HepG2 (cell line): ENCODE measurements around the gene CNRIP1. TPM values are rescaled to one million over a fixed set of nuclear protein-coding genes. Genes with fewer than 3 reads are reported as not detected.

ENCODE experiments used
- ATAC-seq: fragments of 200-7000 bp; cut with Tn5 transposase; 3 replicates; pipeline ENCODE4 v1.9.1; 2020; ENCODE audit warnings: mild to moderate bottlenecking, moderate library complexity
- BruUV-seq: library from RNA; stranded (reverse); fragments of 400-500 nt; replicated peaks from 2 replicates; lab custom pipeline; 2021; lab: Mats Ljungman, UMichigan
- CTCF ChIA-PET: fragments of 300-600 bp; formaldehyde crosslinking; extraction: SDS; loops from one replicate; lab custom pipeline; 2021; ENCODE audit warnings: low total read pairs, inconsistent platforms, low intra/inter-chr PET ratio; lab: Yijun Ruan, JAX
- POLR2A ChIA-PET: fragments of 350-600 bp; sonication (Branson Sonifier 250); formaldehyde crosslinking; loops from one replicate; lab custom pipeline; 2020; ENCODE audit warnings: antibody characterized with exemption, inconsistent platforms; lab: Yijun Ruan, JAX
- DNase-seq: peaks from one replicate; pipeline ENCODE4 v3.0.0-alpha.2; 2015; ENCODE audit warnings: low spot score
- FAIRE-seq: peaks from 3 replicates; lab custom pipeline; 2011; peaks lifted over from hg19 to GRCh38; lab: Jason Lieb, UNC
- H2AFZ ChIP-seq: one replicate; pipeline ENCODE4 v1.6.1; 2011; ENCODE audit warnings: low read length, inconsistent platforms
- H3K27ac ChIP-seq: fragments of 300-600 bp; 3 replicates; pipeline ENCODE4 v1.8.0; 2011; ENCODE audit warnings: mixed run types, mild to moderate bottlenecking, mixed read lengths, low read length, inconsistent platforms; ENCODE audit not compliant: insufficient read depth; ENCODE audit errors: extremely low read length
- H3K27me3 ChIP-seq, 2 experiments: fragments of 200-600 bp in 1 of 2; 2 replicates in 1 of 2; 3 replicates in 1 of 2; pipeline versions ENCODE4 v1.6.0 to v1.8.0; 2011; ENCODE audit warnings: low read length in 2 of 2, mild to moderate bottlenecking in 2 of 2, moderate library complexity in 2 of 2, inconsistent platforms in 1 of 2; ENCODE audit not compliant: insufficient read depth in 2 of 2, control insufficient read depth in 1 of 2
- H3K36me3 ChIP-seq, 2 experiments: fragments of 200-600 bp in 1 of 2; replicated peaks in 1 of 2; 2 replicates in 1 of 2; 3 replicates in 1 of 2; pipeline versions ENCODE4 v1.5.1 to v1.8.0; 2011; ENCODE audit warnings: low read length in 2 of 2, inconsistent platforms in 1 of 2; ENCODE audit not compliant: insufficient read depth in 2 of 2, control insufficient read depth in 1 of 2
- H3K4me1 ChIP-seq: 2 replicates; pipeline ENCODE4 v1.5.1; 2012; ENCODE audit warnings: low read length, inconsistent platforms; ENCODE audit not compliant: insufficient read depth
- H3K4me2 ChIP-seq: 2 replicates; pipeline ENCODE4 v1.6.0; 2011; ENCODE audit warnings: low read depth, low read length, inconsistent platforms
- H3K4me3 ChIP-seq, 3 experiments: fragments of 200-600 bp in 1 of 3; sonication (generic), shearing (Covaris generic) in 1 of 3; replicated peaks in 1 of 3; 2 replicates each; pipeline ENCODE4 v1.5.1; 2011 to 2016; ENCODE audit warnings: low read length in 3 of 3, inconsistent platforms in 2 of 3, low read depth in 2 of 3, mild to moderate bottlenecking in 2 of 3, control low read depth in 1 of 3, mixed read lengths in 1 of 3; ENCODE audit not compliant: insufficient read depth in 1 of 3
- H3K79me2 ChIP-seq: one replicate; pipeline ENCODE4 v1.6.1; 2011; ENCODE audit warnings: low read length, inconsistent platforms; ENCODE audit not compliant: insufficient read depth
- H3K9ac ChIP-seq: 2 replicates; pipeline ENCODE4 v1.6.0; 2011; ENCODE audit warnings: mild to moderate bottlenecking, low read depth, low read length, inconsistent platforms; ENCODE audit not compliant: insufficient read depth
- H3K9me3 ChIP-seq: 2 replicates; pipeline ENCODE4 v1.5.1; 2012; ENCODE audit warnings: mild to moderate bottlenecking, low read length
- H4K20me1 ChIP-seq: 2 replicates; pipeline ENCODE4 v1.6.0; 2011; ENCODE audit warnings: inconsistent platforms, mild to moderate bottlenecking, low read length, moderate library complexity; ENCODE audit not compliant: insufficient read depth
- CREB1 ChIP-seq, 2 experiments: fragments of 450-650 bp in 1 of 2; IDR thresholded peaks; 2 replicates each; pipeline ENCODE4 v1.6.1; 2016 to 2017; ENCODE audit warnings: control low read depth in 1 of 2, mild to moderate bottlenecking in 1 of 2, missing compliant biosample characterization in 1 of 2, missing genetic modification characterization in 1 of 2
- ETV5 ChIP-seq: IDR thresholded peaks from 2 replicates; pipeline ENCODE4 v1.6.1; 2018; ENCODE audit warnings: missing biosample characterization, missing genetic modification reagents, inconsistent platforms, borderline replicate concordance
- FOXK2 ChIP-seq: fragments of 450-650 bp; IDR thresholded peaks from 2 replicates; pipeline ENCODE4 v1.6.1; 2016
- HDAC6 ChIP-seq: fragments of 200-600 bp; sonication (generic); IDR thresholded peaks from 2 replicates; pipeline ENCODE4 v1.7.0; 2017; ENCODE audit warnings: mild to moderate bottlenecking, antibody characterized with exemption, low read length, low read depth
- MBD4 ChIP-seq: IDR thresholded peaks from 2 replicates; pipeline ENCODE4 v1.6.1; 2012; ENCODE audit warnings: low read length, inconsistent platforms, borderline replicate concordance
- SNAPC4 ChIP-seq: sonication (generic); formaldehyde crosslinking; IDR thresholded peaks from 2 replicates; pipeline ENCODE4 v1.4.0; 2020; ENCODE audit warnings: mild to moderate bottlenecking, missing genetic modification reagents
- TP53 ChIP-seq: sonication (generic); formaldehyde crosslinking; conservative IDR thresholded peaks from 2 replicates; pipeline ENCODE4 v1.4.0; 2020; ENCODE audit warnings: missing genetic modification reagents
- TRIM22 ChIP-seq: fragments of 450-650 bp; IDR thresholded peaks from 2 replicates; pipeline ENCODE4 v1.6.1; 2017
- ZBTB39 ChIP-seq: sonication (generic); formaldehyde crosslinking; IDR thresholded peaks from 2 replicates; pipeline ENCODE4 v1.5.0; 2020; ENCODE audit warnings: missing genetic modification reagents
- ZBTB49 ChIP-seq: sonication (generic); formaldehyde crosslinking; IDR thresholded peaks from 2 replicates; pipeline ENCODE4 v1.4.0; 2020; ENCODE audit warnings: missing genetic modification reagents, borderline replicate concordance
- ZNF800 ChIP-seq: sonication (generic); formaldehyde crosslinking; IDR thresholded peaks from 2 replicates; pipeline ENCODE4 v1.4.0; 2020; ENCODE audit warnings: missing genetic modification reagents
- WGBS: methylation state at CpG from one replicate; pipeline ENCODE4 v1.1.6; 2017; ENCODE audit warnings: low lambda C conversion rate; 5-methylcytosine and 5-hydroxymethylcytosine counted together
- in situ Hi-C: cut with HindIII; loops from 2 replicates; pipeline ENCODE4 v1.10.0; 2017; ENCODE audit warnings: low pct_unique_long_range_greater_than_20kb; ENCODE audit not compliant: extremely low pct_ligation_motif_present
- intact Hi-C: fragments of 100-400 bp; cut with micrococcal nuclease; formaldehyde crosslinking; loops from one replicate; pipeline ENCODE4 v1.10.0; 2022; ENCODE audit not compliant: unreplicated experiment
- polyA plus RNA-seq, 8 experiments: library from polyadenylated mRNA; depleted of rRNA in 3 of 8; stranded (reverse) in 7 of 8; unstranded in 1 of 8; fragments of >200 nt; fragmentation: Illumina TruSeq in 4 of 8; extraction: Trizol in 4 of 8; gene quantifications; 2 replicates each; pipeline versions ENCODE4 v1.2.1 to v1.2.3, GENCODE V29; 2011 to 2016; ENCODE audit warnings: low read depth in 4 of 8, missing spikeins in 1 of 8, mixed read lengths in 1 of 8; ENCODE audit not compliant: insufficient read depth in 1 of 8
- total RNA-seq, 5 experiments: library from RNA; depleted of rRNA; stranded (reverse); fragments of >200 nt; fragmentation: Illumina TruSeq; extraction: Trizol; gene quantifications; 2 replicates each; pipeline ENCODE4 v1.2.3, GENCODE V29; 2016; ENCODE audit warnings: low read depth in 1 of 5

CNRIP1 gene
- total and polyA plus RNA-seq, 2 of the 13 experiments (the other 11 are each of a cell fraction or from before 2014, with no cell fraction given) = not detected

DNA sequence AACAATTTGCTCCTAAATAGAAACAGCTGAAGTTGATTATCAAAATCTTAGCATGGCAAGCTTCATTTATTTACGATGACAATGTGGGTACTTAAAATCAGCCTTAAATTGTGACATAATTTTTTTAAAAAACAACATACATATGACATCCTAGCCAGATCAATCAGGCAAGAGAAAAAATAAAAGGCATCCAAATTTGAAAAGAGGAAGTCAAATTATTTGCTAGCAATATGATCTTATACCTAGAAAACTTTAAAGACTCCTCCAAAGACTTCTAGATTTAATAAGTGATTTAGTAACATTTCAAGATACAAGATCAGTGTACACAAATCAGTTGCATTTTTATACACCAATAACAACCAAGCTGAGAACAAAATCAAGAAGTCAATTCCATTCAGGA lies 53.1 kb downstream of the CNRIP1 start:
- Histone ChIP-seq H3K36me3 (no peaks in the 10 kb centered on the region), H3K4me2 (no peak overlapping the region), H3K9me3 (no peaks in the 10 kb centered on the region), H3K79me2 (no peaks in the 10 kb centered on the region), H2AFZ (no peak overlapping the region), H4K20me1 (no peaks in the 10 kb centered on the region), H3K4me3 (no peak overlapping the region), H3K9ac (no peak overlapping the region), H3K27ac (no peak overlapping the region), H3K27me3 (no peaks in the 10 kb centered on the region), H3K4me1 (no peaks in the 10 kb centered on the region)
- ChIA-PET POLR2A (no interaction called here), CTCF (no interaction called here)
- FAIRE-seq (no peak), ATAC-seq (no peak), DNase-seq (no peak)
- in situ Hi-C loops = no loop called here
- WGBS = 38% methylated on average over 1 of the region's 1 CpG
- intact Hi-C loops = no loop called here
- no TSS peak for BruUV-seq
- no peak for TF ChIP-seq ZBTB49 (CRISPR knock-in tag)
- no peak for TF ChIP-seq ZNF800 (CRISPR knock-in tag)
- no peak for TF ChIP-seq TRIM22
- TF ChIP-seq HDAC6 = no peak
- no peak for TF ChIP-seq MBD4
- TF ChIP-seq CREB1 (IDR thresholded peaks at IDR 0.05) = no peak
- no peak for TF ChIP-seq CREB1 (CRISPR knock-in tag; IDR thresholded peaks at IDR 0.05)
- TF ChIP-seq ZBTB39 (CRISPR knock-in tag) = no peak
- no peak for TF ChIP-seq TP53 (CRISPR knock-in tag)
- TF ChIP-seq SNAPC4 (CRISPR knock-in tag) = no peak
- TF ChIP-seq FOXK2 = no peak
- TF ChIP-seq ETV5 (CRISPR knock-in tag) = no peak
